HCT116 (cell line): ENCODE data around the gene PNMT.

Experiments
- EZH2phosphoT487 ChIP-seq: fragments of 200-600 bp; IDR thresholded peaks from 2 replicates; pipeline ENCODE4 v1.6.1; 2018; ENCODE audit warnings: antibody characterized with exemption, borderline replicate concordance
- POLR2A ChIP-seq: IDR thresholded peaks from 2 replicates; pipeline ENCODE4 v1.7.0; 2011; ENCODE audit warnings: borderline replicate concordance; ENCODE audit not compliant: insufficient read depth, insufficient read length; ENCODE audit errors: extremely low read depth
- SIN3A ChIP-seq: IDR thresholded peaks from 2 replicates; pipeline ENCODE4 v1.6.1; 2012; ENCODE audit warnings: low read depth
- ZNF274 ChIP-seq: fragments of 200-500 bp; sonication (Bioruptor generic); IDR thresholded peaks from 2 replicates; pipeline ENCODE4 v1.6.1; 2014; ENCODE audit warnings: mild to moderate bottlenecking, low read depth, low read length, inconsistent platforms
- TF ChIP-seq, protein P1 (sequence below), 3 experiments: fragments of 200-600 bp in 1 of 3; sonication (generic) in 1 of 3; IDR thresholded peaks in 2 of 3; conservative IDR thresholded peaks in 1 of 3; 2 replicates each; pipeline ENCODE4 v1.5.1; 2012 to 2017; ENCODE audit warnings: low read depth in 2 of 3, low read length in 2 of 3, antibody characterized with exemption in 1 of 3, borderline replicate concordance in 1 of 3, control low read depth in 1 of 3, mild to moderate bottlenecking in 1 of 3, mixed read lengths in 1 of 3, mixed run types in 1 of 3, moderate library complexity in 1 of 3; ENCODE audit not compliant: insufficient read depth in 1 of 3
- TF ChIP-seq, protein P2 (sequence below): IDR thresholded peaks from 2 replicates; pipeline ENCODE4 v1.6.1; 2012

DNA sequence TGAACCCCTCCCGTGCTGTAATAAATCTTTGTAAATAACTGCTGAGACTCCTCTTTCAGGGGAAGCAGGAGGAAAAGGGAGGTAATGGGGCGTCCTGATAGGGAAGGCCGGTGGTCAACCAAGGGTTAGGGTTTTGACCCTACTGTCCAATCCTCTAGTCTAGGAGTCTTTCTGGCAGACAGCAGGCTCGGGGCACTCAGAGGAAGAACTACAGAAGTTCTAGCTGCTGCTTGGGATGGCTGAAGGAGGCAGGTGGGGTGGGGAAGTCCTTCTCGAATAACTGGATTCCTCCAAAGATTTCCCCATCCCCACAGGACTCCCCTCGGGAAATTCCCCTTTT, 31.7 kb upstream of the PNMT start:
- TF ChIP-seq, protein P1, sequence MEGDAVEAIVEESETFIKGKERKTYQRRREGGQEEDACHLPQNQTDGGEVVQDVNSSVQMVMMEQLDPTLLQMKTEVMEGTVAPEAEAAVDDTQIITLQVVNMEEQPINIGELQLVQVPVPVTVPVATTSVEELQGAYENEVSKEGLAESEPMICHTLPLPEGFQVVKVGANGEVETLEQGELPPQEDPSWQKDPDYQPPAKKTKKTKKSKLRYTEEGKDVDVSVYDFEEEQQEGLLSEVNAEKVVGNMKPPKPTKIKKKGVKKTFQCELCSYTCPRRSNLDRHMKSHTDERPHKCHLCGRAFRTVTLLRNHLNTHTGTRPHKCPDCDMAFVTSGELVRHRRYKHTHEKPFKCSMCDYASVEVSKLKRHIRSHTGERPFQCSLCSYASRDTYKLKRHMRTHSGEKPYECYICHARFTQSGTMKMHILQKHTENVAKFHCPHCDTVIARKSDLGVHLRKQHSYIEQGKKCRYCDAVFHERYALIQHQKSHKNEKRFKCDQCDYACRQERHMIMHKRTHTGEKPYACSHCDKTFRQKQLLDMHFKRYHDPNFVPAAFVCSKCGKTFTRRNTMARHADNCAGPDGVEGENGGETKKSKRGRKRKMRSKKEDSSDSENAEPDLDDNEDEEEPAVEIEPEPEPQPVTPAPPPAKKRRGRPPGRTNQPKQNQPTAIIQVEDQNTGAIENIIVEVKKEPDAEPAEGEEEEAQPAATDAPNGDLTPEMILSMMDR (IDR thresholded peaks at IDR 0.05 in 2 of 3, conservative IDR thresholded peaks at IDR 0.05 in 1 of 3; ENCODE audit: borderline replicate concordance in 1 of 3, insufficient read depth in 1 of 3, low read depth in 2 of 3, low read length in 2 of 3), result no peak
- TF ChIP-seq, protein P2, sequence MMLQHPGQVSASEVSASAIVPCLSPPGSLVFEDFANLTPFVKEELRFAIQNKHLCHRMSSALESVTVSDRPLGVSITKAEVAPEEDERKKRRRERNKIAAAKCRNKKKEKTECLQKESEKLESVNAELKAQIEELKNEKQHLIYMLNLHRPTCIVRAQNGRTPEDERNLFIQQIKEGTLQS, result no peak
- TF ChIP-seq SIN3A (no peak), EZH2phosphoT487 (no peak), POLR2A (no peak), ZNF274 (no peak)
